Vagina (tissue), 2 donors: ENCODE results near the gene CUBN.

Source experiments
- POLR2A ChIP-seq, 2 donors: fragments of 450-650 bp; IDR thresholded peaks; one replicate each; pipeline ENCODE4 v1.6.1; 2017; ENCODE audit warnings: antibody characterized with exemption in 2 of 2, mild to moderate bottlenecking in 2 of 2, moderate library complexity in 2 of 2
- POLR2AphosphoS5 ChIP-seq, 2 donors: sonication (generic); formaldehyde crosslinking; IDR thresholded peaks; one replicate each; pipeline ENCODE4 v1.9.0; 2017; ENCODE audit warnings: antibody characterized with exemption in 2 of 2, mild to moderate bottlenecking in 2 of 2, low read depth in 1 of 2; ENCODE audit not compliant: insufficient read depth in 1 of 2
- TF ChIP-seq, protein P1 (sequence below), 3 experiments: fragments of 450-650 bp in 2 of 3; fragments of 200-600 bp in 1 of 3; sonication (generic) in 1 of 3; IDR thresholded peaks; one replicate each; pipeline ENCODE4 v1.5.1; 2017 to 2019; ENCODE audit warnings: antibody characterized with exemption in 3 of 3, mild to moderate bottlenecking in 2 of 3, moderate library complexity in 2 of 3

DNA sequence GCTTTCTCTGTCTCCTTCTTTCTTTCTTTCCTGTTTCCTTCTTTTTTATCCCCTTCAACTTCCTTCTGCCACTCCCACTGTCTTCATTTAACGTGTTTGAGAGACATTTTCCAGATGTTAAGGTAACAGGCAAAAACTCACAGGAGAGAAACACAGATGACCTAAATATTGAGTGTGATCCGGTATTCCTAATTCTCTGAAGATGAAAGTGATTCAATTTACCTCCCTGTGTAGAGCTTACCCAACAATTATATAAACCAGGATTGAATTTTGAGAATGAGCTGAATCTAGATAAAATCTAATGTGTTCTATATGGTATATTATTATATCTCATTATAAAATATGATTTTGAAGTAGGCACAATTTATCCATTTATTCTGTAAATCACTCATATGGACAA lies 265.8 kb downstream of the CUBN start:
- no peak for TF ChIP-seq POLR2A (IDR thresholded peaks at IDR 0.05)
- TF ChIP-seq, protein P1, sequence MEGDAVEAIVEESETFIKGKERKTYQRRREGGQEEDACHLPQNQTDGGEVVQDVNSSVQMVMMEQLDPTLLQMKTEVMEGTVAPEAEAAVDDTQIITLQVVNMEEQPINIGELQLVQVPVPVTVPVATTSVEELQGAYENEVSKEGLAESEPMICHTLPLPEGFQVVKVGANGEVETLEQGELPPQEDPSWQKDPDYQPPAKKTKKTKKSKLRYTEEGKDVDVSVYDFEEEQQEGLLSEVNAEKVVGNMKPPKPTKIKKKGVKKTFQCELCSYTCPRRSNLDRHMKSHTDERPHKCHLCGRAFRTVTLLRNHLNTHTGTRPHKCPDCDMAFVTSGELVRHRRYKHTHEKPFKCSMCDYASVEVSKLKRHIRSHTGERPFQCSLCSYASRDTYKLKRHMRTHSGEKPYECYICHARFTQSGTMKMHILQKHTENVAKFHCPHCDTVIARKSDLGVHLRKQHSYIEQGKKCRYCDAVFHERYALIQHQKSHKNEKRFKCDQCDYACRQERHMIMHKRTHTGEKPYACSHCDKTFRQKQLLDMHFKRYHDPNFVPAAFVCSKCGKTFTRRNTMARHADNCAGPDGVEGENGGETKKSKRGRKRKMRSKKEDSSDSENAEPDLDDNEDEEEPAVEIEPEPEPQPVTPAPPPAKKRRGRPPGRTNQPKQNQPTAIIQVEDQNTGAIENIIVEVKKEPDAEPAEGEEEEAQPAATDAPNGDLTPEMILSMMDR (IDR thresholded peaks at IDR 0.05) = no peak
- TF ChIP-seq POLR2AphosphoS5 (IDR thresholded peaks at IDR 0.05; ENCODE audit: insufficient read depth in 1 of 2, low read depth in 1 of 2) = no peak
